Activated naive CD4-positive, alpha-beta T cell treated with anti-CD3 and anti-CD28 coated beads, Interleukin-2, amount 10 ng/mL, durations not matched to agents 7 days and 5 days (primary cell): ENCODE measurements around the gene NDST3.

Source experiments
- CTCF ChIA-PET: fragments of 350-600 bp; sonication (Branson Sonifier 250); formaldehyde crosslinking; loops from one replicate; lab custom pipeline; 2021; ENCODE audit warnings: antibody characterized with exemption; lab: Charles Lee
- DNase-seq: peaks from one replicate; pipeline ENCODE4 v3.0.0-alpha.2; 2020
- H3K27ac Mint-ChIP-seq: one replicate; pipeline ENCODE4 v1.8.0; 2021; ENCODE audit warnings: mild to moderate bottlenecking, moderate library complexity, mixed read lengths
- H3K27me3 Mint-ChIP-seq: one replicate; pipeline ENCODE4 v1.8.0; 2021; ENCODE audit warnings: mild to moderate bottlenecking, mixed read lengths
- H3K36me3 Mint-ChIP-seq: one replicate; pipeline ENCODE4 v1.8.0; 2021; ENCODE audit warnings: mixed read lengths
- H3K4me1 Mint-ChIP-seq: one replicate; pipeline ENCODE4 v1.8.0; 2021; ENCODE audit warnings: mixed read lengths
- H3K4me3 Mint-ChIP-seq: one replicate; pipeline ENCODE4 v1.8.0; 2021; ENCODE audit warnings: mild to moderate bottlenecking, moderate library complexity, mixed read lengths
- H3K9me3 Mint-ChIP-seq: one replicate; pipeline ENCODE4 v1.8.0; 2021; ENCODE audit warnings: mixed read lengths

The NDST3 gene

GRCh38 chr4:118036336-118036735, 2.0 kb downstream of the NDST3 start:
- Mint-ChIP-seq H3K9me3 (no peaks in the 10 kb centered on the region), H3K36me3 (no peaks in the 10 kb centered on the region), H3K27ac (no peak overlapping the region), H3K4me1 (peaks cover 11% of the 10 kb centered on the region), H3K27me3 (peaks cover 28% of the 10 kb centered on the region), H3K4me3 (no peak overlapping the region)
- CTCF ChIA-PET = no interaction called here
- no peak for DNase-seq

GRCh38 chr4:118037955-118038354, 3.7 kb downstream of the NDST3 start:
- Mint-ChIP-seq H3K4me3 (no peak overlapping the region), H3K9me3 (no peaks in the 10 kb centered on the region), H3K27me3 (peaks cover 12% of the 10 kb centered on the region), H3K27ac (no peak overlapping the region), H3K36me3 (no peaks in the 10 kb centered on the region), H3K4me1 (peaks cover 6% of the 10 kb centered on the region)
- no peak for DNase-seq
- CTCF ChIA-PET = no interaction called here

GRCh38 chr4:118046323-118046722, 12.0 kb downstream of the NDST3 start:
- Mint-ChIP-seq H3K4me3 (no peak overlapping the region), H3K4me1 (no peaks in the 10 kb centered on the region), H3K36me3 (no peaks in the 10 kb centered on the region), H3K9me3 (no peaks in the 10 kb centered on the region), H3K27ac (no peak overlapping the region), H3K27me3 (no peaks in the 10 kb centered on the region)
- no peak for DNase-seq
- CTCF ChIA-PET = no interaction called here

GRCh38 chr4:118047043-118047442, 12.8 kb downstream of the NDST3 start:
- CTCF ChIA-PET = no interaction called here

GRCh38 chr4:118058955-118059354, 24.7 kb downstream of the NDST3 start:
- CTCF ChIA-PET = no interaction called here
- H3K4me1 Mint-ChIP-seq = no peaks in the 10 kb centered on the region
- no peak overlapping the region for H3K4me3 Mint-ChIP-seq
- no peaks in the 10 kb centered on the region for H3K36me3 Mint-ChIP-seq
- no peak overlapping the region for H3K27ac Mint-ChIP-seq
- no peaks in the 10 kb centered on the region for H3K9me3 Mint-ChIP-seq
- no peaks in the 10 kb centered on the region for H3K27me3 Mint-ChIP-seq
- DNase-seq = no peak

More at GRCh38 chr4:118047043-118047442, 12.8 kb downstream of the NDST3 start:
- H3K4me3 Mint-ChIP-seq = no peak overlapping the region
- H3K9me3 Mint-ChIP-seq = no peaks in the 10 kb centered on the region
- no peak overlapping the region for H3K27ac Mint-ChIP-seq
- no peaks in the 10 kb centered on the region for H3K4me1 Mint-ChIP-seq
- H3K27me3 Mint-ChIP-seq = no peaks in the 10 kb centered on the region
- no peaks in the 10 kb centered on the region for H3K36me3 Mint-ChIP-seq
- no peak for DNase-seq

GRCh38 chr4:118059397-118059796, 25.1 kb downstream of the NDST3 start:
- Mint-ChIP-seq H3K4me3 (no peak overlapping the region), H3K27me3 (no peaks in the 10 kb centered on the region), H3K36me3 (no peaks in the 10 kb centered on the region), H3K9me3 (no peaks in the 10 kb centered on the region), H3K4me1 (no peaks in the 10 kb centered on the region), H3K27ac (no peak overlapping the region)
- CTCF ChIA-PET = no interaction called here
- no peak for DNase-seq

GRCh38 chr4:118076958-118077766, 42.9 kb downstream of the NDST3 start:
- Mint-ChIP-seq H3K4me3 (no peak overlapping the region), H3K4me1 (no peaks in the 10 kb centered on the region), H3K27me3 (no peaks in the 10 kb centered on the region), H3K36me3 (no peaks in the 10 kb centered on the region), H3K9me3 (peaks cover 2% of the 10 kb centered on the region), H3K27ac (no peak overlapping the region)
- CTCF ChIA-PET = interaction anchor here (0.6 to 4.1 kb wide), 5 partner anchors 19 to 146 kb away, joined by 3 to 32 read pairs (median 3); no protein-coding TSS in a partner anchor
- DNase-seq = peak; percentile 36

- CTCF ChIA-PET = interaction anchor here (0.6 to 4.1 kb wide), 2 partner anchors 142 to 146 kb away, joined by 3 to 32 read pairs; no protein-coding TSS in a partner anchor
- Mint-ChIP-seq H3K27ac (no peak overlapping the region), H3K27me3 (no peaks in the 10 kb centered on the region), H3K36me3 (no peaks in the 10 kb centered on the region), H3K9me3 (no peaks in the 10 kb centered on the region), H3K4me3 (no peak overlapping the region), H3K4me1 (no peaks in the 10 kb centered on the region)
- no peak for DNase-seq
Measured at GRCh38 chr4:118077767-118078105, 43.5 kb downstream of the NDST3 start.

- Mint-ChIP-seq H3K9me3 (no peaks in the 10 kb centered on the region), H3K36me3 (no peaks in the 10 kb centered on the region), H3K27me3 (no peaks in the 10 kb centered on the region), H3K27ac (no peak overlapping the region), H3K4me3 (no peak overlapping the region), H3K4me1 (no peaks in the 10 kb centered on the region)
- CTCF ChIA-PET = no interaction called here
- no peak for DNase-seq
Measured at GRCh38 chr4:118081434-118081833, 47.1 kb downstream of the NDST3 start.

GRCh38 chr4:118082182-118082581, 47.9 kb downstream of the NDST3 start:
- H3K27ac Mint-ChIP-seq = no peak overlapping the region
- no peak for DNase-seq
- no peak overlapping the region for H3K4me3 Mint-ChIP-seq
- H3K27me3 Mint-ChIP-seq = no peaks in the 10 kb centered on the region
- H3K4me1 Mint-ChIP-seq = no peaks in the 10 kb centered on the region
- no peaks in the 10 kb centered on the region for H3K36me3 Mint-ChIP-seq
- no peaks in the 10 kb centered on the region for H3K9me3 Mint-ChIP-seq
- CTCF ChIA-PET = no interaction called here

GRCh38 chr4:118085700-118086099, 51.4 kb downstream of the NDST3 start:
- Mint-ChIP-seq H3K27me3 (no peaks in the 10 kb centered on the region), H3K27ac (no peak overlapping the region), H3K4me3 (no peak overlapping the region), H3K36me3 (no peaks in the 10 kb centered on the region), H3K4me1 (no peaks in the 10 kb centered on the region), H3K9me3 (no peaks in the 10 kb centered on the region)
- CTCF ChIA-PET = interaction anchor here (0.5 kb wide), 1 partner anchor 1431 kb away, joined by 3 read pairs; no protein-coding TSS in a partner anchor
- DNase-seq = no peak

GRCh38 chr4:118086344-118086743, 52.1 kb downstream of the NDST3 start:
- no peaks in the 10 kb centered on the region for H3K9me3 Mint-ChIP-seq

GRCh38 chr4:118087366-118087765, 53.1 kb downstream of the NDST3 start:
- CTCF ChIA-PET = interaction anchor here (0.8 kb wide), 1 partner anchor 137 kb away, joined by 3 read pairs; no protein-coding TSS in a partner anchor
- H3K4me3 Mint-ChIP-seq = no peak overlapping the region
- no peak for DNase-seq
- H3K27ac Mint-ChIP-seq = no peak overlapping the region
- H3K4me1 Mint-ChIP-seq = no peaks in the 10 kb centered on the region
- no peaks in the 10 kb centered on the region for H3K9me3 Mint-ChIP-seq
- no peaks in the 10 kb centered on the region for H3K27me3 Mint-ChIP-seq
- no peaks in the 10 kb centered on the region for H3K36me3 Mint-ChIP-seq

More at GRCh38 chr4:118086344-118086743, 52.1 kb downstream of the NDST3 start:
- H3K4me1 Mint-ChIP-seq = no peaks in the 10 kb centered on the region
- CTCF ChIA-PET = interaction anchor here (0.5 kb wide), 1 partner anchor 1432 kb away, joined by 3 read pairs; no protein-coding TSS in a partner anchor
- no peak overlapping the region for H3K27ac Mint-ChIP-seq
- no peak overlapping the region for H3K4me3 Mint-ChIP-seq
- no peaks in the 10 kb centered on the region for H3K36me3 Mint-ChIP-seq
- no peak for DNase-seq
- H3K27me3 Mint-ChIP-seq = no peaks in the 10 kb centered on the region

GRCh38 chr4:118099106-118099505, 64.8 kb downstream of the NDST3 start:
- Mint-ChIP-seq H3K36me3 (no peaks in the 10 kb centered on the region), H3K27me3 (no peaks in the 10 kb centered on the region), H3K4me3 (no peak overlapping the region), H3K9me3 (no peaks in the 10 kb centered on the region), H3K4me1 (no peaks in the 10 kb centered on the region), H3K27ac (no peak overlapping the region)
- CTCF ChIA-PET = no interaction called here
- no peak for DNase-seq

GRCh38 chr4:118102195-118102594, 67.9 kb downstream of the NDST3 start:
- no peaks in the 10 kb centered on the region for H3K4me1 Mint-ChIP-seq
- DNase-seq = no peak
- CTCF ChIA-PET = no interaction called here
- H3K27me3 Mint-ChIP-seq = no peaks in the 10 kb centered on the region
- no peaks in the 10 kb centered on the region for H3K9me3 Mint-ChIP-seq
- no peak overlapping the region for H3K4me3 Mint-ChIP-seq
- no peaks in the 10 kb centered on the region for H3K36me3 Mint-ChIP-seq
- no peak overlapping the region for H3K27ac Mint-ChIP-seq
